ENCODE data around the gene BTBD7. TPM values are rescaled to one million over a fixed set of nuclear protein-coding genes. Genes with fewer than 3 reads are reported as not detected.
"Not testable (repeated sequence)": the region's sequence is repeated elsewhere in the genome, so short reads cannot be mapped to it uniquely, and the experiment has no call there.

Gene BTBD7
- total and polyA plus RNA-seq, 3 experiments from 2014 or later: 9.6 to 25.7 (median 25.2) TPM

GRCh38 chr14:93246534-93246933 is 86.3 kb downstream of the BTBD7 start:
- no peaks in the 10 kb centered on the region for H3K9me3 ChIP-seq (ENCODE audit: low read length)
- no peaks in the 10 kb centered on the region for H3K4me1 ChIP-seq (ENCODE audit: insufficient read depth, low read length)
- no peaks in the 10 kb centered on the region for H3K9me3 Mint-ChIP-seq
- no peak for DNase-seq
- peak overlapping the region in 3 of 8 donors; percentile 24 to 74 (median 56) for H3K27ac Mint-ChIP-seq
- no peaks in the 10 kb centered on the region for H3K27me3 ChIP-seq (ENCODE audit: insufficient read depth, low read length, poor library complexity, severe bottlenecking)
- ChIA-PET POLR2A (no interaction called here), CTCF (no interaction called here)
- H3K4me3 Mint-ChIP-seq: no peak overlapping the region
- H3K27ac ChIP-seq (ENCODE audit: low read depth, low read length): no peak overlapping the region
- H3K4me1 Mint-ChIP-seq: no peaks in the 10 kb centered on the region
- H3K36me3 ChIP-seq (ENCODE audit: insufficient read depth, low read length): peaks cover 6% of the 10 kb centered on the region
- no peaks in the 10 kb centered on the region for H3K27me3 Mint-ChIP-seq
- H3K4me3 ChIP-seq (ENCODE audit: low read length): no peak overlapping the region
- peaks cover 13 to 94% (median 22%) of the 10 kb centered on the region in 3 donors for H3K36me3 Mint-ChIP-seq

DNA sequence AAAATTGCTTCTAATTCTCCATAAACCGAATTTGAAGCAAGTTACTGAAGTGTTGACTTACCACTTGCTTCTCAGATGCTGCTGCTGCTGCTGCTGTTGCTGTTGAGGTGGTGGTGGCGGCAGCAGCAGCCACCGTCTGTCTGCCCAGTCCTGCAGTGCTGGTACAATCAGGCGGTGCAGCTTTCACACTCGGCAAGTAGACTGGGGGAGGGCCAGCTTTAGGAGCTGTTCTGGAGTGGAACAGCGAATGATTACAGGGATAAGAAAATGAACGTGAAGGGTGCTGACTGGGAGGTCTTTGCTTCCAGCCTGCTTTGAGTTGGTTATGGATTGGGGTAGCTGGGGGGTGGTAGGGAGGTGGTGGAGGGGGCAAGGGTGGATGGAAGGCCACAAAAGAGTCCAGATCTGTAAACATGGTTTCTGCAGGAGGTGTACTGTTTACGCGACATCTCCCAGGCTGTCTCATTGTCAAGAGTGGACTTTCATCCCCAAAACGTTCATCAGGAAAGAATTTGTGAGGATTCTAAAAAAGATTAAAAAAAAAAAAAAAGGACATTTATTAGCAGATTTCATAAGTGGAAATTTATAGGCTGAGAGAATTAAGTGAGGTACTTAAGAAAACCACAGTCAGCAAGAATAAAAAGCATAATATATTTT is 86.9 kb downstream of the BTBD7 start:
- Histone ChIP-seq H3K4me3 (ENCODE audit: low read length) (no peak overlapping the region), H3K36me3 (ENCODE audit: insufficient read depth, low read length) (peaks cover 6% of the 10 kb centered on the region), H3K9me3 (ENCODE audit: low read length) (no peaks in the 10 kb centered on the region), H3K27ac (ENCODE audit: low read depth, low read length) (no peak overlapping the region), H3K27me3 (ENCODE audit: insufficient read depth, low read length, poor library complexity, severe bottlenecking) (no peaks in the 10 kb centered on the region), H3K4me1 (ENCODE audit: insufficient read depth, low read length) (no peaks in the 10 kb centered on the region)
- Mint-ChIP-seq H3K27me3 (no peaks in the 10 kb centered on the region), H3K9me3 (no peaks in the 10 kb centered on the region), H3K4me3 (no peak overlapping the region), H3K36me3 (peaks cover 8 to 93% (median 20%) of the 10 kb centered on the region in 3 donors), H3K4me1 (no peaks in the 10 kb centered on the region), H3K27ac (peak overlapping the region in 1 of 8 donors; percentile 26)
- ChIA-PET CTCF (no interaction called here), POLR2A (no interaction called here)
- DNase-seq: no peak

DNA sequence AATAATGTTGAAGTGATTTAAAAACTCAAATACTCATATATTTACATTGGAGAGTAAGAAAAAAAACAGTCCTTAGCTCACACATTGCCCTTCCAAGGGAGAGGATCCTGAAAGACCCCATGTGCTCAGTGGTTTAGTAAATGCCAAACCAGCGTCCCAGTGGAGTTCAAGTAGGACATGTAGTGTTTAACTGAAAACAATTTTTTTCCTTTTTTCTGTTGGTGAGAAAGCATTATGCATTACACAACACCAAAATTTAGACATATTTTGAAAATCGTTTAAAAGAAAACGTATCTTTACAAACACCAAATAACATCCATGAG is 92.2 kb downstream of the BTBD7 start:
- H3K27me3 ChIP-seq (ENCODE audit: insufficient read depth, low read length, poor library complexity, severe bottlenecking): no peaks in the 10 kb centered on the region
- H3K4me3 ChIP-seq (ENCODE audit: low read length): no peak overlapping the region
- Mint-ChIP-seq H3K27me3 (no peaks in the 10 kb centered on the region), H3K4me1 (no peaks in the 10 kb centered on the region), H3K27ac (no peak overlapping the region), H3K36me3 (peaks cover 6 to 54% (median 13%) of the 10 kb centered on the region in 3 donors), H3K9me3 (no peaks in the 10 kb centered on the region), H3K4me3 (no peak overlapping the region)
- H3K36me3 ChIP-seq (ENCODE audit: insufficient read depth, low read length): peaks cover 4% of the 10 kb centered on the region
- H3K27ac ChIP-seq (ENCODE audit: low read depth, low read length): no peak overlapping the region
- POLR2A ChIA-PET: no interaction called here
- H3K4me1 ChIP-seq (ENCODE audit: insufficient read depth, low read length): no peaks in the 10 kb centered on the region
- CTCF ChIA-PET: no interaction called here
- no peaks in the 10 kb centered on the region for H3K9me3 ChIP-seq (ENCODE audit: low read length)
- no peak for DNase-seq

DNA sequence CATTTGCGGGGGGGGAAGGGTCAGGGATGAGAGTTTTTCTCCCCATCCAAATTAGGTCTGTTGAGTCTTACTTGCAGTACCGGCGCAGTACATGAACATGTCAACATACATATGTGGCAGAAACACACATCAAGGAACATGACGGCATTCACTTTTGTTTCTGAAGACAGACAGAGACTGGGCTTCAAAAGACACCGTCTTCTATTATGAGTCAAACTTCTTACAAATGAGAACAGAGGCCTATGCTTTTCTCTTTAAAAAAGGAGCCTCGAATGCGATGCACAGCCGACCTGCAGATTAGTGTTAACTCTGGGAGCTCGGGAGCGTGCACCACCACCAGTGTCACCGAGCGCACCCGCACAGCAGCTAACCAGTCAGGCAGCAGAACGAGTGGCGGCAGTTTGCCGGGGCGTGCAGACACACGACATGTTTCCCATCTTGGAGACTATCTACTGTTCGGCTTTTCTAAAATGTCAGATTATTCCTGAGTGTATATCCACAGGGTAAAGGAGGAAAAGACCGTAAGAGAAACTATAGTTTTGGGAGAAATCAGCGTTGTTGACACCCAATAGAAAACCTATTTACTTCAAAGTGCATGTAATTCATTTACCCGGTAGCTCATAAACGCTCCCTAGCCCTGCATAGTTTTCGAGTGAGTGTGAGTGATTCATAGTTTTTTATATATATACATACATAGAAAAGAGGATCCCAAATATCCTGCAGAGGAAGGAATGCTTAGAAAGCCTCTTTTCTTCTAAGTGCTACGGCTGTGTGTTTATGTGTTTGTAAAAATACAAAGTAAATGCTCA is 92.8 kb downstream of the BTBD7 start:
- H3K9me3 ChIP-seq (ENCODE audit: low read length): no peaks in the 10 kb centered on the region
- H3K36me3 ChIP-seq (ENCODE audit: insufficient read depth, low read length): no peaks in the 10 kb centered on the region
- Mint-ChIP-seq H3K27ac (no peak overlapping the region), H3K9me3 (no peaks in the 10 kb centered on the region), H3K4me3 (no peak overlapping the region), H3K27me3 (no peaks in the 10 kb centered on the region), H3K36me3 (peaks cover 0 to 48% (median 8%) of the 10 kb centered on the region in 3 donors), H3K4me1 (no peaks in the 10 kb centered on the region)
- no peak overlapping the region for H3K27ac ChIP-seq (ENCODE audit: low read depth, low read length)
- H3K4me1 ChIP-seq (ENCODE audit: insufficient read depth, low read length): no peaks in the 10 kb centered on the region
- ChIA-PET CTCF (no interaction called here), POLR2A (no interaction called here)
- no peak overlapping the region for H3K4me3 ChIP-seq (ENCODE audit: low read length)
- DNase-seq: no peak
- H3K27me3 ChIP-seq (ENCODE audit: insufficient read depth, low read length, poor library complexity, severe bottlenecking): no peaks in the 10 kb centered on the region

DNA sequence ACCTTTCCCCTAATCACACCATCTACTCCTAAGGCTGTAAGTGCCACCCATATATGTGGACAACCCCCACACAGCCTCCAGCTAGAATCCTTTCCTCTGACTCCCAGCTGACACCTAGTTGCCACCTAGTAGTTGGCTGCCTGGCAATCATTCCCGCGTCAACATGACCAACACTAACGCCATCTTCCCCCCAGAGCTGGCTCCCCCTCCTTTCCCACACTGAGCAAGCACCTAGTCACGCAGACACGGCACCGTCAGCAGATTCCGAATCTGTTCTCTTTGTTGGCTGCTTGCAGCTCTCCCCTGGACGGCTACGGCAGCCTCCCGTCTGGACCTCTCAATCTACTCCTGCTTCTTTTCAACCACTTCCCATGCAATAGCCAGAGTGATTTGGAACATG is 98.0 kb downstream of the BTBD7 start:
- Histone ChIP-seq H3K4me1 (ENCODE audit: insufficient read depth, low read length) (no peaks in the 10 kb centered on the region), H3K27ac (ENCODE audit: low read depth, low read length) (no peak overlapping the region), H3K36me3 (ENCODE audit: insufficient read depth, low read length) (no peaks in the 10 kb centered on the region), H3K9me3 (ENCODE audit: low read length) (no peaks in the 10 kb centered on the region), H3K4me3 (ENCODE audit: low read length) (no peak overlapping the region), H3K27me3 (ENCODE audit: insufficient read depth, low read length, poor library complexity, severe bottlenecking) (no peaks in the 10 kb centered on the region)
- Mint-ChIP-seq H3K4me1 (peaks cover 0 to 19% (median 12%) of the 10 kb centered on the region in 3 donors), H3K27ac (peak overlapping the region in 2 of 8 donors; percentile 52 to 77), H3K9me3 (no peaks in the 10 kb centered on the region), H3K36me3 (peaks cover 0 to 4% (median 0%) of the 10 kb centered on the region in 3 donors), H3K27me3 (peaks cover 5% of the 10 kb centered on the region in 2 donors), H3K4me3 (peak overlapping the region in 1 of 7 donors; percentile 11)
- ChIA-PET CTCF (no interaction called here), POLR2A (no interaction called here)
- no peak for DNase-seq

GRCh38 chr14:93233078-93233477 is 99.8 kb downstream of the BTBD7 start:
- H3K4me3 ChIP-seq (ENCODE audit: low read length); H3K4me3 Mint-ChIP-seq; H3K27me3 Mint-ChIP-seq; CTCF ChIA-PET; H3K27me3 ChIP-seq (ENCODE audit: insufficient read depth, low read length, poor library complexity, severe bottlenecking); H3K9me3 Mint-ChIP-seq; H3K36me3 ChIP-seq (ENCODE audit: insufficient read depth, low read length); H3K27ac ChIP-seq (ENCODE audit: low read depth, low read length); POLR2A ChIA-PET; DNase-seq; H3K9me3 ChIP-seq (ENCODE audit: low read length); H3K4me1 ChIP-seq (ENCODE audit: insufficient read depth, low read length); H3K27ac Mint-ChIP-seq: not testable (repeated sequence)
- Mint-ChIP-seq H3K36me3 (peaks cover under 1 to 12% (median 7%) of the 10 kb centered on the region in 3 donors), H3K4me1 (peaks cover 0 to 19% (median 12%) of the 10 kb centered on the region in 3 donors)

- no peak overlapping the region for H3K27ac ChIP-seq (ENCODE audit: low read depth, low read length)
- H3K36me3 ChIP-seq (ENCODE audit: insufficient read depth, low read length): peaks cover 17% of the 10 kb centered on the region
- ChIA-PET CTCF (interaction anchor here (0.6 kb wide), 1 partner anchor 27 kb away, joined by 3 read pairs; no protein-coding TSS in a partner anchor), POLR2A (no interaction called here)
- Mint-ChIP-seq H3K27ac (peak overlapping the region in 1 of 8 donors; percentile 23), H3K27me3 (peaks cover 5% of the 10 kb centered on the region in 2 donors), H3K4me3 (peak overlapping the region in 3 of 7 donors; percentile 41 to 86 (median 61)), H3K36me3 (peaks cover 8 to 22% (median 15%) of the 10 kb centered on the region in 3 donors), H3K9me3 (no peaks in the 10 kb centered on the region), H3K4me1 (peaks cover 0 to 19% (median 12%) of the 10 kb centered on the region in 3 donors)
- DNase-seq: no peak
- no peaks in the 10 kb centered on the region for H3K27me3 ChIP-seq (ENCODE audit: insufficient read depth, low read length, poor library complexity, severe bottlenecking)
- H3K4me1 ChIP-seq (ENCODE audit: insufficient read depth, low read length): no peaks in the 10 kb centered on the region
- H3K4me3 ChIP-seq (ENCODE audit: low read length): no peak overlapping the region
- H3K9me3 ChIP-seq (ENCODE audit: low read length): no peaks in the 10 kb centered on the region
These were observed 100.7 kb downstream of the BTBD7 start for GRCh38 chr14:93232159-93232558.

Data from CD8-positive, alpha-beta memory T cell (primary cell).